GM12891 (cell line): ENCODE results near the gene AIFM2.

ENCODE experiments used
- DNase-seq: peaks from one replicate; pipeline ENCODE4 v3.0.0; 2011; ENCODE audit warnings: low spot score; ENCODE audit not compliant: insufficient read length
- FAIRE-seq: peaks from 2 replicates; lab custom pipeline; 2011; peaks lifted over from hg19 to GRCh38; lab: Jason Lieb, UNC
- PAX5 ChIP-seq: IDR thresholded peaks from 2 replicates; pipeline ENCODE4 v1.6.1; 2011; ENCODE audit warnings: low read length, moderate library complexity, mild to moderate bottlenecking; ENCODE audit not compliant: insufficient read depth, severe bottlenecking
- POLR2A ChIP-seq: IDR thresholded peaks from 2 replicates; pipeline ENCODE4 v1.6.1; 2011; ENCODE audit warnings: low read depth, low read length, control low read depth
- POLR2AphosphoS5 ChIP-seq: IDR thresholded peaks from 2 replicates; pipeline ENCODE4 v1.6.1; 2011; ENCODE audit warnings: low read depth, low read length, control low read depth
- POU2F2 ChIP-seq: IDR thresholded peaks from 2 replicates; pipeline ENCODE4 v1.6.1; 2011; ENCODE audit warnings: low read depth, mild to moderate bottlenecking, control low read depth, low read length, moderate library complexity
- SPI1 ChIP-seq: IDR thresholded peaks from 2 replicates; pipeline ENCODE4 v1.6.1; 2011; ENCODE audit warnings: low read depth, low read length, control low read depth
- TAF1 ChIP-seq: IDR thresholded peaks from 2 replicates; pipeline ENCODE4 v1.6.1; 2011; ENCODE audit warnings: low read depth, low read length, control low read depth

AIFM2 gene

DNA sequence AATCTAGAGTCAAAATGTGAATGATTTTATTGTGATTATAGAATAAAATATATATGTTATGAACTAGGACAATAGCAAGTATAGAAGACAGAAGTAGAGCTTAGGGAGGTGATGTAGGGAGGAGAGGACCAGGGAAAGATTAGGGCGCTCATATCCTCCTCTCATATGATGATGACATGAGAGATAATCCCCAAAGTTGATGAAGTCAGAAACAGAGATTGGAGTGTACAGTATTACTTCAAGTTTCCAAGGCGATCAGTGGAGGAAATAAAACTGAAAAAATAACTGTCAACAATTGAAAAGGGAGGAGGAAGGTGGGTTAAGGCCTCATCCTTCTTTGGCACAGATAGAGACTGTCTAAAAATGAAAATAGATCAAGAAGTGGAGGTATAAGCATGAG is 65.0 kb downstream of the AIFM2 start:
- FAIRE-seq = no peak
- no peak for DNase-seq
- no peak for TF ChIP-seq PAX5

DNA sequence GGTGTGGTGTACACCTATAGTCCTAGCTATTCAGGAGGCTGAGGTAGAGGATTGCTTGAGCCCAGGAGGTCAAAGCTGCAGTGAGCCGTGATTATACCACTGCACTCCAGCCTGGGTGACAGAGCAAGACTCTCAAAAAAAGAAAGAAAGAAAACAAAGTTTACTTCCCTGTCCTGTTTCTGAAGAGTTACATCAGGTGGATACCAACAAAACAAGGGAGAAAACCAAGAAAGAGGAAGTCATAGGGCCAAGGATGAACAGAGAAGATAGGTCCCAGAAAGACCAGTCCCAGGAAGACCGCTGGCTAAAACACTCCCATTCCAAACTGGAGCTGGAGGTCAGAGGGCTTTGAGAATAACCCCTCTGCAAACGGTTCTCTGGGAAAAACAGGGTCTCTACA is 66.4 kb downstream of the AIFM2 start:
- no peak for FAIRE-seq

DNA sequence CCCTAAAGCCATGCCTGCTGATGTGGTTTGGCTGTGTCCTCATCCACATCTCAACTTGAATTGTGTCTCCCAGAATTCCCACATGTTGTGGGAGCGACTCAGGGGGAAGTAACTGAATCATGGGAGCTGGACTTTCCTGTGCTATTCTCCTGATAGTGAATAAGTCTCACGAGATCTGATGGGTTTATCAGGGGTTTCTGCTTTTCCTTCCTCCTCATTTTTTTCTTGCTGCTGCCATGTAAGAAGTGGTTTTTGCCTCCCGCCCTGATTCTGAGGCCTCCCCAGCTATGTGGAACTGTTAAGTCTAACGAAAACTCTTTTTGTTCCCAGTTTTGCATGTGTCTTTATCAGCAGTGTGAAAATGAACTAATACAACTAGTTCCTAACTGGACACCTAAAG is 68.1 kb downstream of the AIFM2 start:
- TF ChIP-seq POLR2AphosphoS5 (no peak), PAX5 (no peak), POU2F2 (no peak), TAF1 (no peak), SPI1 (no peak), POLR2A (no peak)
- DNase-seq (no peak), FAIRE-seq (no peak)

More for the DNA sequence above, 66.4 kb downstream of the AIFM2 start:
- no peak for DNase-seq
- TF ChIP-seq POLR2A (no peak), SPI1 (peak; percentile 36; the same call in 1 of the 2 replicates)

DNA sequence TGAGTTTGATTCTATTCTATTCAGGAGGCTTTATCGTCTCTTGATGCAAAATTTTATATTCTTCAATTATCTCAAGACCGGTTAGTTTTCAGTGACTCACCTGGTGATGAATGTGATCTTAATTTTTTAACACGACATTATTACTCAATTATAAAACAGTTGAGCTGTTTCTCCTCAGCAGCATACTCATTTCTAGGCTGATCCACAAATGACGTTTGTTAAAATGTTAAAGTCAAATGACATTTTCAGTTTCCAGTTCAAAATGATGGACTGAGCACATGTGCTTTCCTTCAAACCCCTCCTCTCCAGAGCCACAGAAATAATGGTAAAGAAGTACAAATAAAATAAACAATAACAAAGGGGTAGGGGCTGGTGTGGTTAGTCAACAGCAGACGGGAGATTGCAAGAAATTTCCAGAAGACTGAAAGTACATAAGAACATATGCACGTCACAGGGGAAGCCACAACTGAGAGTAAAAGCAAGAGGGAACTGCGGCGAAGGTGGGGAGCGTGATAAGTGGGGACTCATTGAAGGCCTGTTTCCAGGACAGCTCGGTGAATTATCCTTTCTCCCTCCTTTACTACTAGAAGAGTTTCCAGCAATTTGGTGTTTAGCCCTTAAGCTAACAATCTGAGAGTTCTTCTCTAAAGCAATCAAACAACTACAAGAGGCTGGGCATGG is 69.1 kb downstream of the AIFM2 start:
- DNase-seq (no peak), FAIRE-seq (no peak)
- TF ChIP-seq TAF1 = no peak
